Nephron progenitor cell (in vitro differentiated cells): ENCODE data around the gene C1orf21.

Source experiments
- DNase-seq: peaks from one replicate; pipeline ENCODE4 v3.0.0; 2021
- H3K27ac Mint-ChIP-seq: 2 replicates; pipeline ENCODE4 v1.8.0; 2021; ENCODE audit warnings: mild to moderate bottlenecking, moderate library complexity, mixed read lengths
- H3K27me3 Mint-ChIP-seq: 2 replicates; pipeline ENCODE4 v1.8.0; 2021; ENCODE audit warnings: mild to moderate bottlenecking, low read depth, mixed read lengths; ENCODE audit not compliant: poor library complexity
- H3K36me3 Mint-ChIP-seq: 2 replicates; pipeline ENCODE4 v1.8.0; 2021; ENCODE audit warnings: low read depth, mixed read lengths
- H3K4me1 Mint-ChIP-seq: 2 replicates; pipeline ENCODE4 v1.8.0; 2021; ENCODE audit warnings: mixed read lengths
- H3K4me3 Mint-ChIP-seq: 2 replicates; pipeline ENCODE4 v1.8.0; 2021; ENCODE audit warnings: mild to moderate bottlenecking, moderate library complexity, mixed read lengths
- H3K9me3 Mint-ChIP-seq: 2 replicates; pipeline ENCODE4 v1.8.0; 2021; ENCODE audit warnings: mild to moderate bottlenecking, moderate library complexity, mixed read lengths
- CTCF ChIP-seq: fragments of 200-600 bp; sonication (generic); IDR thresholded peaks from 2 replicates; pipeline ENCODE4 v1.5.0; 2021; ENCODE audit warnings: antibody characterized with exemption

Gene C1orf21

GRCh38 chr1:184379111-184379752, 7.6 kb upstream of the C1orf21 start:
- H3K27ac Mint-ChIP-seq: no peak overlapping the region
- no peaks in the 10 kb centered on the region for H3K36me3 Mint-ChIP-seq
- no peak for TF ChIP-seq CTCF
- H3K27me3 Mint-ChIP-seq: peaks cover 42% of the 10 kb centered on the region
- peaks cover 3% of the 10 kb centered on the region for H3K4me1 Mint-ChIP-seq
- DNase-seq: no peak
- H3K4me3 Mint-ChIP-seq: no peak overlapping the region
- no peaks in the 10 kb centered on the region for H3K9me3 Mint-ChIP-seq

DNA sequence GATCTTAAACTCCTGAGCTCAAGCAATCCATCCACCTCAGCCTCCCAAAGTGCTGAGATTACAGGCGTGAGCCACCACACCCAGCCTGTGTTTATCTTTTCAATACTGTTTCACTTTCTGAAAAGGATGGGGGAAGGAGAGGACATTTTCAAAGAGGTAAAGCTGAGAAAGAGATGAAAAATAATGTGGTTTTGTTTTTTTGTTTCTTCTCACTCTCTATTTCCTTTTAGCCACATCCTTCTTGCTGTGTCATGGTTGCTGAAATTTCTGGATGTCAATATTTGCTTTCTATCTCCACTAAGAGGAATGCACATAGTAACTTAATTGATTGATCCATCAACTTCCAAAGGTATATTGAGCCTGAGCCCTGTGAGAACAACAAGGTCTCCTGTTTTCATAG, 6.4 kb upstream of the C1orf21 start:
- no peak for TF ChIP-seq CTCF
- H3K27ac Mint-ChIP-seq: no peak overlapping the region
- no peak overlapping the region for H3K4me3 Mint-ChIP-seq
- no peak for DNase-seq
- no peaks in the 10 kb centered on the region for H3K36me3 Mint-ChIP-seq
- H3K4me1 Mint-ChIP-seq: peaks cover 6% of the 10 kb centered on the region
- H3K9me3 Mint-ChIP-seq: no peaks in the 10 kb centered on the region
- peaks cover 54% of the 10 kb centered on the region for H3K27me3 Mint-ChIP-seq

DNA sequence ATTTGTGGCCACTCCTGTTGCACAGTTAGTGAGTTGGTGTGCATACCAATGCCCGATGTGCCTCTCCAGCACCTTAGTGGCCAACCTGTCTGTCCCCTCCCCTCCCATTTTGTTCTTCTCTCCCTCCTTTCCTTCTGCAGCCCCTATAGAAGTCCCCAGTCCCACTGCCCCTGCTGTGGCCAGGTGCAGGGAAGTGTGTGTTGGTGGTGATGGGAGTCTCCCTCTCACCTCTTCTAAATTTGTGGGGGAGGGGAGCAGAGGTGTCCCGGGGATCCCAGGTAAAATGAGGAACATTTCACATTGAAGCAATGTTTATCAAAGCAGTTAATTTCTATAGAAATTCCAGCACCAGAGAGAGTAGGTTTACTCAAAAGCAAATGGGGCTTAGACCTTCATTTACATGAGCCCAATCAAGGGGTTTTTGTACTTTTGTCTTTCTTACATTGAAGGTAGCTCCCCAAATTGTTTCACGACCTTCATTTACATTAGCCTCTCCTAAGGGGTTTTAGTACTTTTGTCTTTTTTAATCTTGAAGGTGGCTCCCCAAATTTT, 3.0 kb upstream of the C1orf21 start:
- DNase-seq: no peak
- Mint-ChIP-seq H3K27me3 (peaks cover 60% of the 10 kb centered on the region), H3K4me3 (no peak overlapping the region), H3K36me3 (no peaks in the 10 kb centered on the region), H3K4me1 (peaks cover 26% of the 10 kb centered on the region), H3K27ac (no peak overlapping the region), H3K9me3 (no peaks in the 10 kb centered on the region)
- TF ChIP-seq CTCF: no peak

DNA sequence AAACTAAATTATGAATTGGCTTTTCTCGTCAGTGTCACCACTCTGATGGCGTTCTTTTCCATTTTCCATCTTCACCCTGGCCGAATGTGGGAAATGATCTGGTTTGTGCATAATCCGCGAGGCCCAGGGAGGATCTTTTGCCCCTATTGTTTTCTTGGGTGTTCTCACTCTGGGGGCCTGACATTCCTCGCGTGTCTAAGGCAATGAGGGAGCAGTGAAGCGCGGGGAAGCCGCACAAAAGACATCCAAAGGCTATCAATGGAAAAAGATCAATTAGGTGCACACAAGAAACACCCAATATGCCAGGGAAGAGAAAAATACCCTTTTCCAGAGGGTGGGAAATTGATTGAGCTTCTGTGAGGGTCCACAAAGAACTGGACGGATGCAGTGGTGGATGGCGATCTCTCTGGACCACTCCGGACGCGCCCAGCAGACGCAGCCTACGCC, 941 bp upstream of the C1orf21 start:
- peaks cover 38% of the 10 kb centered on the region for H3K4me1 Mint-ChIP-seq
- H3K27me3 Mint-ChIP-seq: peaks cover 60% of the 10 kb centered on the region
- TF ChIP-seq CTCF: no peak
- H3K36me3 Mint-ChIP-seq: no peaks in the 10 kb centered on the region
- peak overlapping the region; percentile 83 for H3K27ac Mint-ChIP-seq
- H3K9me3 Mint-ChIP-seq: no peaks in the 10 kb centered on the region
- peak overlapping the region; percentile 86 for H3K4me3 Mint-ChIP-seq
- peak; percentile 32 for DNase-seq

DNA sequence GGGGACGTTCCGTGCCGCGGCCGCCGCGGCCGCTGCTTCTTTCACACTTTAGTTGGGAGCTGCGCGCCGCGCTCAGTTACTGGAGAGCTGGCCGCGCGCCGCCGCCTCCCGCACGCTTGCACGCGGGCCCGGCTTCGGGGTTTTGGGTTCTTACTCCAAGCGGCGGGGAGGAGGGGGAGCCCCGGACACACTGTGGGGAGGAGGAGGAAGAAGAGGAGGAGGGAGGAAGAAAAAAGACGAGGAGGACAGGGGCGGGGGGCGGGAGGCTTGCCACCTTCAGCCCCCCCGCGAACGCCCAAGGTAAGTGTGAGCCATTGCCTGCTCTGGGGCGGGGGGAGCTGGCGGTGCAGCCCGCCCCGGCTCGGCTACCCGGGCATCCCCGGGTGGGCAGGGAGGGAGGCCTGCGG, 243 bp downstream of the C1orf21 start:
- TF ChIP-seq CTCF: no peak
- H3K4me1 Mint-ChIP-seq: peaks cover 38% of the 10 kb centered on the region
- no peaks in the 10 kb centered on the region for H3K36me3 Mint-ChIP-seq
- H3K9me3 Mint-ChIP-seq: no peaks in the 10 kb centered on the region
- no peak for DNase-seq
- peaks cover 51% of the 10 kb centered on the region for H3K27me3 Mint-ChIP-seq
- H3K4me3 Mint-ChIP-seq: peak overlapping the region; percentile 86
- H3K27ac Mint-ChIP-seq: no peak overlapping the region
